Neuronal stem cell (in vitro differentiated cells): ENCODE results near the gene SNAP25.

ENCODE experiments used
- DNase-seq: peaks from one replicate; pipeline ENCODE4 v3.0.0-alpha.2; 2013; ENCODE audit warnings: low spot score
- H2AFZ ChIP-seq: one replicate; pipeline ENCODE4 v1.6.1; 2013; ENCODE audit warnings: mild to moderate bottlenecking, low read length, inconsistent platforms
- H2AK5ac ChIP-seq: 2 replicates; pipeline ENCODE4 v1.6.1; 2013; ENCODE audit warnings: low read depth, mild to moderate bottlenecking, inconsistent platforms, low read length, moderate library complexity, mixed read lengths
- H2BK120ac ChIP-seq: 2 replicates; pipeline ENCODE4 v1.6.1; 2013; ENCODE audit warnings: low read depth, mild to moderate bottlenecking, inconsistent platforms, low read length, moderate library complexity, mixed read lengths
- H2BK12ac ChIP-seq: one replicate; pipeline ENCODE4 v1.6.1; 2013; ENCODE audit warnings: low read length, inconsistent platforms
- H2BK15ac ChIP-seq: 2 replicates; pipeline ENCODE4 v1.6.1; 2013; ENCODE audit warnings: mild to moderate bottlenecking, low read length, inconsistent platforms, mixed read lengths
- H2BK5ac ChIP-seq: one replicate; pipeline ENCODE4 v1.6.1; 2013; ENCODE audit warnings: inconsistent platforms, mild to moderate bottlenecking, low read length, moderate library complexity
- H3K14ac ChIP-seq: one replicate; pipeline ENCODE4 v1.6.1; 2013; ENCODE audit warnings: low read length, inconsistent platforms
- H3K18ac ChIP-seq: 2 replicates; pipeline ENCODE4 v1.6.1; 2013; ENCODE audit warnings: low read length, inconsistent platforms
- H3K23ac ChIP-seq: 2 replicates; pipeline ENCODE4 v1.6.1; 2013; ENCODE audit warnings: low read depth, mild to moderate bottlenecking, mixed read lengths, low read length, inconsistent platforms; ENCODE audit not compliant: poor library complexity
- H3K27ac ChIP-seq: replicated peaks from 3 replicates; pipeline ENCODE4 v1.5.1; 2013; ENCODE audit warnings: low read length, inconsistent platforms
- H3K27me3 ChIP-seq, 3 experiments: 2 replicates each; pipeline ENCODE4 v1.6.1; 2013; ENCODE audit warnings: low read length in 3 of 3, mild to moderate bottlenecking in 2 of 3, inconsistent platforms in 1 of 3, low read depth in 1 of 3, mixed read lengths in 1 of 3, moderate library complexity in 1 of 3; ENCODE audit not compliant: control insufficient read depth in 3 of 3, insufficient read depth in 3 of 3
- H3K36me3 ChIP-seq, 2 donors: replicated peaks in 1 of 2; 2 replicates each; pipeline ENCODE4 v1.6.1; 2013; ENCODE audit warnings: low read length in 2 of 2; ENCODE audit not compliant: control insufficient read depth in 2 of 2, insufficient read depth in 2 of 2
- H3K4ac ChIP-seq: 2 replicates; pipeline ENCODE4 v1.6.1; 2013; ENCODE audit warnings: inconsistent platforms, mild to moderate bottlenecking, low read length, moderate library complexity
- H3K4me1 ChIP-seq, 2 donors: 1 replicate in 1 of 2; 2 replicates in 1 of 2; pipeline ENCODE4 v1.6.1; 2013; ENCODE audit warnings: low read length in 2 of 2, low read depth in 1 of 2; ENCODE audit not compliant: control insufficient read depth in 2 of 2, insufficient read depth in 1 of 2
- H3K4me2 ChIP-seq: one replicate; pipeline ENCODE4 v1.6.1; 2013; ENCODE audit warnings: mild to moderate bottlenecking, low read length, inconsistent platforms; ENCODE audit not compliant: insufficient read depth, poor library complexity, severe bottlenecking
- H3K4me3 ChIP-seq, 2 donors: 2 replicates each; pipeline ENCODE4 v1.5.1; 2013; ENCODE audit warnings: low read length in 2 of 2, mild to moderate bottlenecking in 2 of 2, inconsistent platforms in 1 of 2, moderate library complexity in 1 of 2
- H3K79me1 ChIP-seq: one replicate; pipeline ENCODE4 v1.6.1; 2013; ENCODE audit warnings: low read depth, mild to moderate bottlenecking, inconsistent platforms, low read length, moderate library complexity
- H3K9ac ChIP-seq: one replicate; pipeline ENCODE4 v1.6.1; 2013; ENCODE audit warnings: mild to moderate bottlenecking, low read depth, low read length, inconsistent platforms; ENCODE audit not compliant: poor library complexity
- H3K9me3 ChIP-seq, 2 donors: replicated peaks in 1 of 2; 2 replicates each; pipeline versions ENCODE3 to v1.6.1; 2013; ENCODE audit warnings: low read length in 2 of 2, mild to moderate bottlenecking in 2 of 2, inconsistent platforms in 1 of 2, low read depth in 1 of 2, mixed read lengths in 1 of 2, moderate library complexity in 1 of 2; ENCODE audit not compliant: control insufficient read depth in 2 of 2, insufficient read depth in 1 of 2
- H4K8ac ChIP-seq: one replicate; pipeline ENCODE4 v1.6.1; 2013; ENCODE audit warnings: low read depth, mild to moderate bottlenecking, inconsistent platforms, low read length, moderate library complexity
- H4K91ac ChIP-seq: one replicate; pipeline ENCODE4 v1.6.1; 2013; ENCODE audit warnings: low read length, low read depth, mild to moderate bottlenecking, inconsistent platforms; ENCODE audit not compliant: poor library complexity
- WGBS, 2 donors: extraction: QIAGEN DNeasy Blood & Tissue Kit; methylation state at CpG; one replicate each; pipeline ENCODE4 v1.1.7; 2013; ENCODE audit warnings: missing lambda C conversion rate in 2 of 2, mixed read lengths in 1 of 2; ENCODE audit not compliant: insufficient read length in 2 of 2, insufficient replicate concordance in 1 of 2; ENCODE audit errors: extremely low coverage in 2 of 2; 5-methylcytosine and 5-hydroxymethylcytosine counted together

Gene SNAP25

DNA sequence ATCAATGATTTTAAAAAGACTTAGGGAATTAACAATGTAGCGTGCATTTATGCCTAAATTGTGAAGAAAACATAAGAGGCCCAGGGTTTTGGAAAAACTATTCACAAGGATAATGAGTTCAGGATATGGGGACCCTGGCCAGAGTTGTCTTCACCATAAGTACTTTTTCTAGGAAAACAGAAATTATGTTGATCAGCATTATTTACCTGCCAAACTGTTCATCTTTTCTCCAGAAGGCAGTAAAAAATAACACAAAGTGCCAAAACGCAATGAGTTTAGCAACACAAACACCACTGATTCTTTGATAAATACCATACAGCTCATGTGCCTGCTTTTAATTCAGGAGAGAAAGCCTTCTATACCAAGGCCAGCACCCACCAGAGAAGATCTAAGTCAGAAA is 43.1 kb downstream of the SNAP25 start:
- no peak overlapping the region for H2BK5ac ChIP-seq
- no peak for DNase-seq
- H3K9me3 ChIP-seq, result no peaks in the 10 kb centered on the region
- no peak overlapping the region for H3K27ac ChIP-seq
- H2AK5ac ChIP-seq, result no peak overlapping the region
- H2BK15ac ChIP-seq, result no peak overlapping the region
- no peaks in the 10 kb centered on the region for H3K4me1 ChIP-seq
- H3K36me3 ChIP-seq, result no peaks in the 10 kb centered on the region
- no peak overlapping the region for H2AFZ ChIP-seq
- H3K14ac ChIP-seq, result no peak overlapping the region
- H4K8ac ChIP-seq, result no peak overlapping the region
- no peaks in the 10 kb centered on the region for H3K79me1 ChIP-seq
- H3K4me3 ChIP-seq, result no peak overlapping the region
- no peak overlapping the region for H4K91ac ChIP-seq
- H3K4me2 ChIP-seq, result no peak overlapping the region
- H3K9ac ChIP-seq, result no peak overlapping the region
- H3K27me3 ChIP-seq, result no peaks in the 10 kb centered on the region
- no peak overlapping the region for H3K4ac ChIP-seq
- no peak overlapping the region for H3K18ac ChIP-seq
- H2BK120ac ChIP-seq, result no peak overlapping the region
- no CpG with 5 or more reads among the region's 2 CpGs for WGBS, 2 donors
- no peak overlapping the region for H2BK12ac ChIP-seq
- H3K23ac ChIP-seq, result no peak overlapping the region

DNA sequence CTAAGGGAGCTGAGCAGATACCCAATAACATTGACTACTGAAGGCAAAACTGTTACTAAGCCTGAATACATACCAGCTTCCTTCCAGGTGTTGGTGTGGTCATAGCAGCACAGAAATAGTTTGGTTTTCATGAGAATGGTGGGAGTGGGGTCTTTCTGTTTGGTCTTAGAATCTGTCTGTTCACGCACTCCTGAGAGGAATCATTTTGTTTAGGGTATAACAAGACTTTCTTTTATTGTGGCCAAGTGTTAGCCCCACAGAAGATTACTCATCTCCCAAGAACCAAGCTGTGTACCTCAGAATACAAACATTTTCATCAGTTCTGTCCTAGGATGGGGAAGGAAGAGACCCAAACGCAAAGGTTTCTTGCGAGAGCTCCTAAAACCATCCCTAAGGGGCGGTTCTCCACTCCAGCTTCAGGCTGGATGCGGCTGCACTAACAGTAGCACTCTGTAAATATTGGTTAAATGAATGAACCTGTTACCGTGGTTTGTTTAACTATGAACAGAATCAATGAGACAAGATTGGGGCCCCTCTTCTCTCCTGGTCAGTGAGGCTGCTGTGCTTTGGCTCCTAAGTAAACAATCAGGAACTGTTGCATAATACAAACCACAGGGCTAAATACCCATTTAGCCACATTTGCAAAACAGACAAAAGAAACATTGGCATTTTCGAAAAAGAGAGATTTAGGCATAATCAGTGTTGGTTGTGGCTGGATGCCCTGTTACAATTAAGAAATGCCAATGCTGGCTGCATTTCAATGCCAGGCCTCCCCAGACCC is 44.9 kb downstream of the SNAP25 start:
- no CpG with 5 or more reads among the region's 7 CpGs for WGBS, 2 donors
- DNase-seq, result no peak
- Histone ChIP-seq H3K36me3 (no peaks in the 10 kb centered on the region), H3K18ac (no peak overlapping the region), H4K91ac (no peak overlapping the region), H3K9ac (no peak overlapping the region), H3K4me2 (no peak overlapping the region), H3K4me3 (no peak overlapping the region), H2BK120ac (no peak overlapping the region), H3K4ac (no peak overlapping the region), H2BK12ac (no peak overlapping the region), H4K8ac (no peak overlapping the region), H3K9me3 (no peaks in the 10 kb centered on the region), H2BK15ac (no peak overlapping the region), H3K4me1 (no peaks in the 10 kb centered on the region), H3K27me3 (no peaks in the 10 kb centered on the region), H3K23ac (no peak overlapping the region), H2BK5ac (no peak overlapping the region), H3K27ac (no peak overlapping the region), H2AK5ac (no peak overlapping the region), H2AFZ (no peak overlapping the region), H3K14ac (no peak overlapping the region), H3K79me1 (no peaks in the 10 kb centered on the region)

DNA sequence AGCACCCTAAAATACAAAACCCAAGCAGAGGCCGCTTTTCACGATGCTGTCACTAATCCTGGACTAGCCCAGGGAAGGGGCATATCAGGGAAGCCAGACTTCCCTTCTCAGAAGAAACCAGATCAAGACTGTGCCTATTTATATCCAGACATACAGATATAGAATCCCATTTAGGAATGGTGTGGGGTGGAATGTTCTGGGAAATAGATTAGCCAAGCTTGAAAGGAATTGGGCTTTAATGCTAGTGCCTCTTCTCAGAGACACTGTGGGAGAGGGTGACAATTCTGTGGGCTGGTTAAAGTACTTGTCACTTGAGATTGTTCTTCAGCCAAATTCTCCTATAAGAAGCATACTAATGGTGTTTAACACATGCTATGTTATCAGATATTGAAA is 45.5 kb downstream of the SNAP25 start:
- Histone ChIP-seq H3K23ac (no peak overlapping the region), H3K4me2 (no peak overlapping the region), H2BK5ac (no peak overlapping the region), H2BK12ac (no peak overlapping the region), H3K18ac (no peak overlapping the region), H3K9ac (no peak overlapping the region), H4K91ac (no peak overlapping the region), H3K9me3 (no peaks in the 10 kb centered on the region), H2AK5ac (no peak overlapping the region), H2BK120ac (no peak overlapping the region), H3K27me3 (no peaks in the 10 kb centered on the region), H2BK15ac (no peak overlapping the region), H3K4me3 (no peak overlapping the region), H3K4ac (no peak overlapping the region), H3K36me3 (no peaks in the 10 kb centered on the region), H3K79me1 (no peaks in the 10 kb centered on the region), H3K4me1 (no peaks in the 10 kb centered on the region), H4K8ac (no peak overlapping the region), H3K14ac (no peak overlapping the region), H2AFZ (no peak overlapping the region), H3K27ac (no peak overlapping the region)
- no peak for DNase-seq
- WGBS, 2 donors, result no CpG with 5 or more reads among the region's 2 CpGs

- Histone ChIP-seq H2BK120ac (no peak overlapping the region), H3K23ac (no peak overlapping the region), H2BK12ac (no peak overlapping the region), H3K9ac (no peak overlapping the region), H3K36me3 (no peaks in the 10 kb centered on the region), H3K4me2 (no peak overlapping the region), H2BK15ac (no peak overlapping the region), H3K27me3 (no peaks in the 10 kb centered on the region), H3K18ac (no peak overlapping the region), H4K91ac (no peak overlapping the region), H3K79me1 (no peaks in the 10 kb centered on the region), H3K14ac (no peak overlapping the region), H3K9me3 (no peaks in the 10 kb centered on the region), H3K4me3 (no peak overlapping the region), H3K4me1 (no peaks in the 10 kb centered on the region), H3K4ac (no peak overlapping the region), H2BK5ac (no peak overlapping the region), H4K8ac (no peak overlapping the region), H2AK5ac (no peak overlapping the region), H2AFZ (no peak overlapping the region), H3K27ac (no peak overlapping the region)
- no CpG with 5 or more reads among the region's 3 CpGs for WGBS, 2 donors
- no peak for DNase-seq
Observed at GRCh38 chr20:10268636-10269035, 50.0 kb downstream of the SNAP25 start.
